ENCODE measurements around the gene DHX36. TPM values are rescaled to one million over a fixed set of nuclear protein-coding genes. Genes with fewer than 3 reads are reported as not detected.

DHX36 gene
- total RNA-seq, 1 donor from 2014 or later, result 41.1 TPM

DNA sequence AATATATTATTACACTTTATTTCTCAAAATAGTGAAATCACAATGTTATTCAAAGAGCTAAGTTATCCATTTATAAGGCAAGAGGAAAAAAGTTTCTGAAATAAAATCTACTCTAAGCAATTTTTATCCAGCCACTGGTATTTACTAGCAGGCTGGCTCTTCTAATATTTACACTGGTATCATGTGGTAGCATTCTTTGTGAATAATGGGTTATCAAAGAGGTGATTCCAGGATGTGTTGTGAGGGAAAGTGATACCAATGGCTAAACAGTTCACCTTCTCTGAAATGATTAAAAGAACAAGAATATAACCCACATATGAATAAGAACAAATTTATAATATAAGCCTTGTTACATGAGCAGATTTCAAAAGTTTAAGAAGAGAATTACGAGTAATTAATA is 44.1 kb downstream of the DHX36 start:
- ATAC-seq, result no peak

DNA sequence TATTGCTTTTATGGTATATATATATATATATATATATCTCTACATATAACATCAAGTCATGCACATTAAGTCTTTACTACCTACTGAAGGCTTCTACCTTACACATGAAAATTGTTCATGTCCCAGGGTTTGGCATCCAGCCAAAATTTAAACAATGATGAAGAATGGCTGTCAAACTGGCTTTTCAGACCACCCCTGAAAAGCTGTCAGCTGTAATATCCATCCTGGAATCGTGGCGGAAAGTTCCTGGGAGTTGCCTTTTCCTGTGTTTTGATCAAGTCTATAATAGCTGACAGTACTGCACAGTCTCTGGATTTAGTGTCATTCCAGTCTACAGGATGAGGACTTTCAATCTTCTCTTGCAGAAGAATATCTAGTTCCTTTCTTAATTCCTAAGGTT is 48.3 kb downstream of the DHX36 start:
- ATAC-seq, result no peak

DNA sequence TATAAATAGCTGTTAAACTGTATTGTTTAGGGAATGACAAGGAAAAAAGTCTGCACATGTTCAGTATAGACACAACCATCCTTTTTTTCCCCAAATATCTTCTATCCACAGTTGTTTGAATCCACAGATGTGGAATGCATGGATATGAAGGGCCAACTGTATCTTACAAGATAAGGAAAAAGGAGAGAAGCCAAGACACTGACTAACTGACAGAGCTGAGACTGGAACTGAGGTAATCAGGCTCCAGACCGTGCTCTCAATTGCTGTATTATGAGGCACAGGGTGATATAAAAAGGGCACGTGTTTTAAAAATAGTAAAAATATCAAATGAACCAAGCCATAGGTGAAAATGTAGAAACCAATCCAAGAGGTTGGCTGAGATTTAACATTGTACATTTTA is 49.0 kb downstream of the DHX36 start:
- ATAC-seq, result no peak

DNA sequence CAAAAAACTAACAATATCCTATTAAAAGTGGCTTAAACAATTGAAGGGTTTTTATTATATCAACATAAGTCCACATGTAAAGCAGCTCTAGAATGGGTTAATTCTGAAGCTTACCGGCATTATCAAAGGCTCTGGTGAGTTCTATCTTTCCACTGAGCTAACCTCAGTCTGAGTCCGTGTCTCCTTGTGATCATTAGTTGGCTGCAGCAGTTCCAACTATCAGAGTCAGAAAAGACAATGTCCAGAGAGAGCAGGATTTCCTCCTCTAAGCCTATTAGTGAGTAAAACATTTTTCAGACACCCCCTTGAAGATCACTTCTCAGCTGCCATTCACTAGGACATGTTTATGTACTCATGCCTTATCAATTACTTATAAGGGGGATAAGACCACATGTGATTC is 49.9 kb downstream of the DHX36 start:
- ATAC-seq, result no peak

DNA sequence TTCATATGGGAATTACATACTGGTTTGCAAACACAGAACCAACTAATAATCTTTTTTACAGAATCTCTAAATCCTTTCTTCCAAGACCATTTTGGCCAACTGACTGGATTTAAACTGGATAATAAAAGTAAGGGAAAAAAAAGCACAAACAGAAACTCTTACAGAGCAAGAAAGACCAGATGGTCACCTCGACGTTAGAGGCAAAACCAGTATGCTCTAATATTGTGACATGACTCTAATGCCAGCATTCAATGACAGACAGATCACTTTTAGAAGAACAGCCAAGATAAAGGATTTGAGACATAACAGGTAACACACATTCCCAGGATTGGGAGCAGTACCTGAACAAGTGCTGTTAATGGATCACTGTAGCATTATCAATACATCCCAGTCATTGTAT is 50.9 kb downstream of the DHX36 start:
- no peak for ATAC-seq

DNA sequence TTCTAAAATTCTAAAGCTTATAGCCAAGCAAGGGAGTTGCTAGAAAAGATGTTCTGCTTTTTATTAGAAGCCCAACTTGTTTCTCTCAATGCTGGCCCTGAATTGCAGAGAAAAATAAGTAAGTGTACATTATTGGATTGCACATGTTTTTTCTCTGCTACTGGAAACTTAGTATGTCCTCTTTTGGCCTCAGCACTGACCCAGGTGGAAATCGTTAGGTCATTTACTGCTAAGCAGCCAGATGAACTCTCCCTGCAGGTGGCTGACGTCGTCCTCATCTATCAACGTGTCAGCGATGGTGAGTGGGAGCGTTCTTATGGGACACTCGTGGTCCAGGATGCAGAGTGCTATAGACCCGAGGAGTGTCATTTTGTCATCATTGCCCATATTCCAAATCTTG is 69.8 kb downstream of the DHX36 start:
- no peak for ATAC-seq

DNA sequence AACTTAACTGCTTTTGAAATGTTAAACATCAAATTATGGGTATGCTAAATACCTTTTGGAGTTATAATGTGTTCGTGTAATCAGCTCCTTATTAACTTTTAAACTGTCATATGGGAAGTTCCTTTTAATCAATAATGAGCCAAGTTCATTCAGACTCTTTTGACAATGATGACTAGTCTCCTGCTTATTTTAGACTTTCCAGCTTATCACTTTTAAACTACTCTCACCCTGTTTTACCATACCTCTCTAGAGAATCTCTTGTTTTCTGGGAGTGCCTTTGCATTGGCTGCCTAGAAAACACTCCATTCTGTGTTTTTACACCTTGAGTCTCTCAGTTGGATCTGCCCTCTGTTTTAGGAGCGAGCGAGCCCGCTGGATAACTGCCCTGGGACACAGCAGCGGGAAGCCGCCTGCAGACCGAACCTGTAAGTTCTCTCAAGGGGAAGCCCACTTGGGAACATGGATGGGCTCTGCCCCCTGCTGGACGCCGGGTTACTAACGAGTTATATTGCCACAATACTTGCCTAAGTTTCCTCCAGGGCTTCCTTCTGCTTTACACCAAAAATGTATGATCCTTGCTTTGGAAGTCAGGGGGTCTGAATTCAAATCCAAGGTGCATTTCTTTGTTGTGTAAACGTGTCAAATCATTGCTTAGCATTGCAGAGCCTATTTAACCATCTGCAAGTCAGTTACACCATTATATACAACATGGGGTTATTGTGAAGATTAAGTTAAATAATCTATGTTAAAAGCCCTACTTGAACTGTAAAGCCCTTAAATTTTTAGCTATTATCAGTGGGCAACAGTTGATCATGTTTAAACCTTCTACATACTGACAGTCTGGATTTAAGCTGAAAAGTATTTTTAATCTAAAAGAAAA is 71.3 kb downstream of the DHX36 start:
- peak; percentile 95 for ATAC-seq

DNA sequence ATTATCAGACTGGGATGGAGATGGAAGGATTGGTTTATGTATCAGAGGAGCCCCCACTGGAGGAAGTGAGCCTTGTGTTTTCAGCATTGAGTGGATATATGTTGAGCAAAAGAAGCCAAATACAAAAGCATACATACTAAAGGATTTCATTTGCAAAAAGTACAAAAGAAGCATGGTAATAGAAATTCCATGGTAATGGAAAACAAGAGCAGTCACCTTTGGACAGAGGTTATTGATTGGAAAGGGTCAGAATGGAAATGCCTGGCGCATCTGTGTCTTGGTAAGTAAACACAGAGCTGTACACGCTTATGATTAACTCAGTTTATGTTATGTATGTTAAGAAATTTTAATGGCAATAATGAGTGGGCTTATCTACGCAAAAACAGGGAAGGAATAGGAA is 72.7 kb downstream of the DHX36 start:
- ATAC-seq, result no peak

DNA sequence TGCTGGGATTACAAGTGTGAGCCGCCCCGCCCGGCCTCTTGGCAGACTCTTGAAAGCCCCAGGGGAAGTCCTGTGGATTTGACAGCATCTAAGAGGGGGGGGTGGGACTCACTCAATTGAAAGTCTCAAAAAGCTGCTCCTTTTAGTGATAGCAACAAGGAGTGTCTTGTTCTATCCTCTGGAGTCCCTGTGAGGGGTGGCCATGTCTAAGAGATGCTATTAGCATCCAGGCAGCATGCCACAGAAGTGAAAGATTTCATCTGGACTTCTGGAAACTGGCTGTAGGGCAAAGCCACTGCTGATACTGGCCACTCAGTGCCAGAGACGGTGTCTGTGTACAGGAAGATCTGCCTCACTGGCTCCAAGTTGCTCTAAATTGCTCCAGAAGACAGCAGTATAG is 74.0 kb downstream of the DHX36 start:
- ATAC-seq, result no peak

DNA sequence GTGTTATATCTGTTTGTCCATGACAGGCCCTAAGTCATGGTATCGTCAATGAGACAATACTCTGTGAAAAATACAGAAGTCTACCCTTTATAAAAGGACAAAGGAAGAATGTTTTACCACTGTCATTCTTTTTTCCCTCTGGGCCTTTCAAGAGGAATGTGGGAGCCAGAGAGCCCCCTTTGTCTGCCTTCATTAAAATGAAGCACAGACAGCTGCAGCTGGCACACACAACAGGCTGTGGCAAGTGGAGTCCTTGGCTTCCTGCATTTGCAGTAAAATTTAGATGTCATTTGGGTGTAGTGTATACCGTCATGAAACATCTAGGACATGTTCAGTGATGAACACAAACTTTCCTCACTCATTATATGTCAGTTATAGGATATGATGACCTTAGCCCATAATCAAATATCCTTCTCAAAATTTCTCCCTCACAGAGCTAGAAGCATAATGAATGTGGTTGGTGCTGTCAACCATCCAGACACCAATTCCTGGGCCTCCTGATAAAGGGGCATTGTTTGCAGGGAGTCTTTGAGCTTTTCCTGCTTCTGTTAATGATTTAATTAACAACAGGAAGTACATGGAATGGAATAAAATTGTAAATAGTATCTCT is 76.4 kb downstream of the DHX36 start:
- no peak for ATAC-seq

DNA sequence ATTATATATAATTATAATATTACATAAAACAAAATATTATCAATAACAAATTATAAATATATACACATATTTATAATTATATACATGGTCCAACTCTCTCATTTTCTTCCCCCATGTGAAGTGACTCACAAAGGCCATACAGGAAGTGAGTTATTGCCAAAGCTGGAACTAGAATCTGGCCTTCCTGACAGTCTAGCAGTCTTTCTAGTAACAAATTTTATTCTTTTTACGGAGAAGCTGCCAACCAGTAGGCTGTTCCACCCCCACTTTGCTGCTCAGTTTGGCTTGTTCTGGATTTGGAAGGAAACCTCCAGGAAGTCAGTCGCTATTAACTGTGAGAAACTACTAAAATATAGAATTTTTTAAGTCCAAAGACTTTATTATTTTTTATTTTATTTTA is 79.6 kb downstream of the DHX36 start:
- ATAC-seq, result no peak

DNA sequence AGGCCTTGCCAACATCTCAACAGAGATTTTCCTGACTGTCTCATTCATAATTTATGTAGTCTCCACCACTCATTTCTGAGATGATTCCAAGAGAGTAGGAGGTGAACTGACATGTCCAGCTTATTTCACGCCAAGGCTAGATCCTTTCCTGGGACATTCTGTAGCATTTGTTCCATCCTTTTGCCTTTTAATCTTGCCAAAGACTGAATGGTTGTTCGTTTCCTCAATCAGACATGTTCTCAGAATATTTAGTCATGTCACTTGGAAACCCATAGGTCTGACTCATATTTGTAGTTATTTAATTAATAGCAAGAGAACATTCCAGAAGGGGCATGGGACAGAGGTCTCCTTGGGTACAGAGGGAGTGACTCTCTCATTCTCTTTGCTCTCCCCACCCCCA is 80.9 kb downstream of the DHX36 start:
- no peak for ATAC-seq

DNA sequence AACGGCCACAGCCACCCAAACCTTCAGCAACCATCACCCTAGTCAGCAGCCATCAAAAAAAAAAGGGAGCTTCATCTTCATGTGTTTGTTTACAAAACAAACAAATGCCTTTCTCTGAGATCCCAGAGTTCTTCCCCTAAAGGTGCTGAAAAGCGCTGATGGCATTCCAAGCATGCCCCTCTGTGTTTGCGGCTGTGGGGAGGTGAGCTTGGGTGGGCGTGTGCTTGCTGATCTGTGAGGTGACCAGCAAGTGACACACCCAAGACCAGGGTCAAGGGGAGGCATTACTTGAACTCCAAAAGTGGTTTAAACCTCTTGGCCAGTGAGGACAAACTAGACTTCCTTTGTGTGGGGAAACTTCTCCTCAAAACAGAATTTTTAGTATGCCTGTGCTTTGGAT is 81.5 kb downstream of the DHX36 start:
- ATAC-seq, result no peak

DNA sequence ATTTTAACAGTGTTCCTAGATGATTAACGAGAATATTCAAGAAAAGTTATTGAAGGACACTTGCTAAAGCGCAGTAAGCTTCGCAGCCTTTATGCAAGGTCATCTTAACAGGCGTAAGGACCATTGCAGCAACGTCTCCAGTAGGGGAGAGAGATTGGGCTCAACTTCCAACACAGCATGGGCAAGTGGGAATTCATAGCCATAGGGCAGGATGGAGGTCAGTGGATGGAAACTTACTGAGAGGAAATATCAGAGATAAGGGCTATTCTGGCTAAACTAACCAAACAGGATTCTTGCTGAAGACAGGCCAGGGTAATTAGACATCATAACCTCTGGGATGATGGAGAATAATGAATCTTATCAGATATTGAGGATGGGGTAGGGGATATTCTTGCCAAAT is 82.8 kb downstream of the DHX36 start:
- no peak for ATAC-seq

DNA sequence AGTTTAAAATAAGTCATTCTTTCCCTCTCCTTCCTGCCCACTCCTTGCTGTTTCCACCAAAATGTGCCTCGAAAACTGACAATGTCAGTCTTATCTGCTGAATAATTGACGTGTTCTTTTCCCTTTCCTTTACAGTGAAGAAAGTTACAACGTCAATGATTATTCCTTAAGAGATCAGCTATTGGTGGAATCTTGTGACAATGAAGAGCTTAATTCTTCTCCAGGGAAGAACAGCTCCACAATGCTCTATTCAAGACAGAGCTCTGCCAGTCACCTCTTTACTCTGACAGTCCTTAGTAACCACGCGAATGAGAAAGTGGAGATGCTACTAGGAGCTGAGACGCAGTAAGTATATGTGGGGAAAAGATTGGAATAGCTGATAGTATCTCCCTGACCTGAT is 84.1 kb downstream of the DHX36 start:
- ATAC-seq, result no peak

DNA sequence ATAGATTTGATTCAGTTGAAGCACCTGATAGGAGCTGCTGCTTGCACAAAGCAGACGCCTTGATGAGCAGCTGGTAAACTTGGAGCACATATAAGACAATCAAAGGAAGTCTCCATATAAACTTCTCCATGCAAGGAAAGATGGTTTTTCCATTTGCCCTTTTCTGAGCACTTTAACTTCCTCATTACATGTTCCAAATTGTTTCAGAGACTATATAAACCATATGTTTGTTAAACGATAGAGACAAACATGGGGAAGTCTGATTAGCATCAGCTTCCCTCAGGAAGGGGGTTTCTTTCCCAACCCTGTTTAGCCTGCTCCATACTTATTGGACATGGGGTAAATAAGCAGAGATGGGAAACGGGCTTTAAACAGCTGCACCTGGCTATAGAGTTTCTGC is 88.0 kb downstream of the DHX36 start:
- no peak for ATAC-seq

DNA sequence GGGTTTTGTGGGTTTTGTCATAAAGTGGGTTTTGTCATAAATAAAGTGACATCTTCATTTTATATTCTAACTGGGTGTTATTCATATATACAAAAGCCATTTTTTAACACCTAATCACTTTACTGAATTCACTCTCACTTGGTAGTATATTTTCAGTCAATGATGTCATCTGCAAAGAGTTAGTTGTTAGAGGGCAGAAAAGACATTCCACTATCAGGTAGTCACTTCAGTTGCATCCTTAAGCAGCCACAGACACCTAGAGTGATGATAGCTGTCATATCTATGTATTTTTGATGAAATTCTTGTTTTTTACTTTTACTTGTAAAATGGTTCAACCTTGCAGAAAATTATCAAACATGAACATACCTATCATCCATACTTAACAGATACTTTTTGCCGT is 89.0 kb downstream of the DHX36 start:
- no peak for ATAC-seq

DNA sequence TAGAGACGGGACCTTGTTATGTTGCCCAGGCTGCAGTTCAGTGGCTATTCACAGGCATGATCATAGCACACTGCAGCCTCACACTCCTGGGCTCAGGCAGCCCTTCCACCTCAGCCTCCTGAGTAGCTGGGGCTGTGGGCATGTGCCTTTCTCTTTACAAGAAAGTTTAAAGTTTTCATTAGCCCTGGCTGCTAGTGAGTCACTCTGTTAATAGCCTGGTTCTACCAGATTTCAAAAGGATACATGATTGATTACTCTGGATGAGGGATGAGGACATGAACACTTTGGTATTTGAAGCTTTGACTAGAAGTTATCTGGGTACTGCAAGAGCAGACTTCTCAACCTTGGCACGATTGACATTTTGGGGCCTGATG is 95.1 kb downstream of the DHX36 start:
- peak; percentile 38 for ATAC-seq

DNA sequence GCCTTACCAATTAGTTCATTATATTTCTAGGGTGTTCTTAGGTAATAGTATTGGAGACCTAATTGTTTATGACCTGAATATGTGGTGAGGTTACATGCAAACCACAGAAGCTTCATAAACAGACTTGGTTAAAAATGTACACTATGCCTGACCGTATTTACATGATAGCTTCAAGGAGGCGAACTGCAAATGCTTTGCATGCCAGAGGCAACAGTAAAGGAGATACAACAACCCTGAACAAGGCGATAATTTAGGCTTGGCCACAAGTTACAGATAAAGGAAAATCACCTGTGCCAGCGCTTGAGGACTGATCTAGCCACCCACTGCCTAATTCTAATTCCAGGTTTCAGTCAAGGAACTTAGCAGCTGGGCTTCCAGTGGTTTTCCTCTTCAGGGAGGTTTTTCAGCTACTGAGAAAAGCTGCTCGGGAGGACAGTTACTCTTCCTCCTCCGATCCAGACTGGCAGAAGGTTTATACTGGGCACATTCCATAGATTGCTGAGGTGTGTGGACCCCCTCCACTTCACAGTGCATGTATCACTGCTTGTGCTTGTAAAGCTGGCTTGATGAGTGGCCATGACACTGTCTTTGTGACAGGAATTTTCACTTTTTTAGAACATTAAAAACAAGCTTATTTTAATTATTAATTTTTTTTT is 95.6 kb downstream of the DHX36 start:
- no peak for ATAC-seq

DNA sequence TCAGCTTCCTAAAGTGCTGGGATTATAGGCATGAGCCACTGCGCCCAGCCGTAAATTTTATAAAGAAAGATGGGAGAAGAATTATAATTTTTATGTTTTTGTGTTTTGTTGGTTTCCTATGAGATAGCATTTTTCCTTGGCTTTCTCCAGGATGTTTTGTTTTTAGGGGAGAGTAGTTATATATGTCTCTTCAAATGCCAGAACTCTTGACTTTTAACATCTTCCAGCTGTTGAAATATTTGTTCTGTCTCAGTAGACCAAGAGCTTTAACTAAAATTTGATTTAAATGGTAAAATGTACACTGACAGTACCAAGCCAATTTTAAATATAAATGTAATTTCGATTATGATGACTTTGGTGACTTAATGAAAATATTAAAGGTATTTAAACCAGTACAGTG is 96.8 kb downstream of the DHX36 start:
- ATAC-seq, result no peak

DNA sequence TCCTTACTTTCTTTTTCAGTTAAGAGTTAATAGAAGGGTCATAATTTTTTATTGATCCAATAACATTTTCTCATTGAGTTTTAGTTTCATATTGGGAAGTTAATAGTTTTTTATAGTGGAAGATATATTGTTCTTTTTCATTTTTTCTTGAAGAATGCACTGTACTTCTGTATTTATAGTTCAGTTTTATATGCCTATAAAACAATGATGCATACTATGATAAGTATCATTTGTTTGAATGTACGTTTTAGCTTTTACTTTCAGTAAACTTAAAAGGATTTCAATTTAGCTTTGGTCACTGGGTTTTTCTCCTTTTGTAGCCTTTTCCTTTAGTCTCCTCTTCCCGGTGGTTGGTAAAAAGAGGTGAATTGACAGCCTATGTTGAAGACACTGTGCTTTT is 98.8 kb downstream of the DHX36 start:
- no peak for ATAC-seq

DNA sequence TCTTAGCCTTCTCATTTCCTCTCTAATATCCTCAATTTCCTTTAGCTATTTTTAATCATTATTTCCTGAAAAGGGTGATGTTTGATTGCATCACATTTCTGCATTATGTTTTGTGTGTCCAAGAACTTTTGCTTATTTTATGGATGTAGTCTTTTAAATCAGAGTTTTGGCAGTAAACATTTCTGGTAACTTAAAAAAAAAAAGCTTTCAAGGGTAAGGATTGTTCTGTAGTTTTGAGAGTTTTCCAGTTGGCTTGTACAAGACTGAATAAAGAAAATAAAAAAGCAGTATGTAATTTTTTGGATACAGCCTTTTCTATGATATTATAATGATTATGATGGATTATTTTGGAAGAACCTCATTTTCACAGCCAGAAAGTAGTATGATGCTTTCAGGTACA is 99.4 kb downstream of the DHX36 start:
- no peak for ATAC-seq

DNA sequence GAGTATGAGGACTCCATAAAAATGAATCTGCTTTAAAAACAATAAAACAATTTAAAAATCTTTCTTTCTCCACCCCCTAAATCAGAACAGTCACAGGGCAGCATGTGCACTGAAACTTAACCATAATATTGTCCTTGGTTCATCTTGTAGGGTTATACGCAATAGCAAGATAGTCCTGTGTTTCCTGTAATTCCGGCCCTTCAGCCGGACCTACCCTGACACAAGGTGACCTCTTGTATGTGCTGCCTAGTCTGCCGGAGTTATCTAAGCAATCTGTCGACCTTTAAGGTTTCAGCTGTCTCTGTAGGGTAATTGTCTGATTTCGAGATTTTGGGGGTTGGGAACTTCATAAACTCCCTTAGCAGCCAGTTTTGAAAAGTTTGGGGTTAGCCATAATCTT is 99.9 kb downstream of the DHX36 start:
- ATAC-seq, result peak; percentile 88

DNA sequence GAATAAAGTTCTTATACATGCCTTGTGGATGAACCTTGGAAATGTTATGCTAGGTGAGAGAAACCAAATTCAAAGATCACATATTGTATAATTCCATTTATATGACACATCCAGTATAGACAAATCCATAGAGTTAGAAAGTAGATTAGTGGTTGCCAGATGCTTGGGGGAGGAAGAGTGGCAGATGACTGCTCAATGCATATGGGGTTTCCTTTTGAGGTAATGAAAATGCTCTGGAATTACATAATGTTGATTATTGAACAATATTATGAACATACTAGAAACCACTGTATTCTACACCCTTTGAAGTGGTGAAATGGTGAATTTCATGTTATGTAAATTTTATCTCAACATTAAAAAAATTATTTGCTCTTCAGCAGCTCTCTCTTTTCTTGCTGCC is 100.8 kb downstream of the DHX36 start:
- no peak for ATAC-seq
